Measurements from ENCODE around the gene FIBCD1. TPM values are rescaled to one million over a fixed set of nuclear protein-coding genes. Genes with fewer than 3 reads are reported as not detected.

The FIBCD1 gene
- polyA plus RNA-seq, 1 of the 3 experiments (the other 2 are of a cell fraction), result 1.3 TPM

- TF ChIP-seq, protein P1, sequence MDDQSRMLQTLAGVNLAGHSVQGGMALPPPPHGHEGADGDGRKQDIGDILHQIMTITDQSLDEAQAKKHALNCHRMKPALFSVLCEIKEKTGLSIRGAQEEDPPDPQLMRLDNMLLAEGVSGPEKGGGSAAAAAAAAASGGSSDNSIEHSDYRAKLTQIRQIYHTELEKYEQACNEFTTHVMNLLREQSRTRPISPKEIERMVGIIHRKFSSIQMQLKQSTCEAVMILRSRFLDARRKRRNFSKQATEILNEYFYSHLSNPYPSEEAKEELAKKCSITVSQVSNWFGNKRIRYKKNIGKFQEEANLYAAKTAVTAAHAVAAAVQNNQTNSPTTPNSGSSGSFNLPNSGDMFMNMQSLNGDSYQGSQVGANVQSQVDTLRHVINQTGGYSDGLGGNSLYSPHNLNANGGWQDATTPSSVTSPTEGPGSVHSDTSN (IDR thresholded peaks at IDR 0.05), result no peak
- no peak for TF ChIP-seq FOSL2 (IDR thresholded peaks at IDR 0.05; ENCODE audit: borderline replicate concordance, low read depth)
Measured at GRCh38 chr9:130927338-130927737, 11.7 kb downstream of the FIBCD1 start (continued).

DNA sequence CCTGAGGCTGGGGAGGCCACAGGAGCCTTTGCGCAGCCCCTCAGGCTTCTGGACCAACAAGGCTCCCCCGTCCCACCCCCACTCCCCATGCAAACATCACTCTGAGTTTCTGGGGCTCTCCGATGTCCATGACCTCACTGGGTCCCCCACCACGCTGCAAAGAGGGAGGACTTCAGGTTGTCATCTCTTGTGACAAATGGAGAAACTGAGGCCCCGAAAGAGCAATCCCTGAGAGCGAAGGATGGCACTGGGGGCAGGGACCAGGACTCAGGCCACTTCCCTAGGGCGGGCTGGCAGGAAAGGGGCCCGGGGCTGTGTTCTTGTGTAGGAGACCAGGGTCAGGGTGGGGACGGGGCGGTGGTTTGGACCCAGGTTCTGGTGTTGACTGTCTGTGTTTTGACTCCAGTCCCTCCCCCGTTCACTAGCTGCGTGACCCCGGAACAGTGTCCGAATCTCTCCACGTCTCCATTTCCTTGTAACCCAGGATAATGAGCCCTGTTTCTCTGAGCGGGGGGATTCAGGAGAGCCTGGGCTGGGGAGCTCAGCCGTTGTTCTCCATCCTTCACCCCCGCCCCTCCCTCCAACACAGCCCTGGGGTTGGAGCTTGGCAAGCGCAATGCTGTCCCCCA is 13.9 kb downstream of the FIBCD1 start:
- no peaks in the 10 kb centered on the region for H4K20me1 ChIP-seq (ENCODE audit: insufficient read depth)
- H3K79me2 ChIP-seq (ENCODE audit: insufficient read depth), result no peaks in the 10 kb centered on the region
- H3K4me1 ChIP-seq (ENCODE audit: control insufficient read depth in 1 of 2, insufficient read depth in 2 of 2, low read depth in 1 of 2, low read length in 1 of 2), result peaks cover 11 to 12% of the 10 kb centered on the region in 2 experiments; a peak in 3 of 4 replicates
- 88% methylated on average over 18 of the region's 19 CpGs for WGBS (ENCODE audit: low lambda C conversion rate)
- no peaks in the 10 kb centered on the region for H3K9me3 ChIP-seq
- H3K9ac ChIP-seq, result no peak overlapping the region
- H3K4me3 ChIP-seq (ENCODE audit: low read depth in 2 of 2, low read length in 1 of 2), result no peak overlapping the region
- no peak overlapping the region for H2AFZ ChIP-seq (ENCODE audit: low read depth)
- H3K36me3 ChIP-seq (replicated peaks in 1 of 2; ENCODE audit: control insufficient read depth in 1 of 2, insufficient read depth in 2 of 2, low read length in 1 of 2), result no peaks in the 10 kb centered on the region
- no peaks in the 10 kb centered on the region for H3K9me2 ChIP-seq
- TF ChIP-seq FOSL2 (IDR thresholded peaks at IDR 0.05; ENCODE audit: borderline replicate concordance, low read depth) (no peak), RFX5 (IDR thresholded peaks at IDR 0.05; ENCODE audit: low read length) (no peak), NRF1 (IDR thresholded peaks at IDR 0.05; ENCODE audit: low read depth, low read length) (no peak), EP300 (IDR thresholded peaks at IDR 0.05; ENCODE audit: borderline replicate concordance in 1 of 2, low read depth in 1 of 2, low read length in 1 of 2) (no peak), GABPA (IDR thresholded peaks at IDR 0.05; ENCODE audit: low read depth) (no peak), SIN3A (IDR thresholded peaks at IDR 0.05; ENCODE audit: borderline replicate concordance, low read depth, low read length) (no peak), TAF1 (IDR thresholded peaks at IDR 0.05; ENCODE audit: borderline replicate concordance, low read depth, low read length) (no peak)
- TF ChIP-seq, protein P2, sequence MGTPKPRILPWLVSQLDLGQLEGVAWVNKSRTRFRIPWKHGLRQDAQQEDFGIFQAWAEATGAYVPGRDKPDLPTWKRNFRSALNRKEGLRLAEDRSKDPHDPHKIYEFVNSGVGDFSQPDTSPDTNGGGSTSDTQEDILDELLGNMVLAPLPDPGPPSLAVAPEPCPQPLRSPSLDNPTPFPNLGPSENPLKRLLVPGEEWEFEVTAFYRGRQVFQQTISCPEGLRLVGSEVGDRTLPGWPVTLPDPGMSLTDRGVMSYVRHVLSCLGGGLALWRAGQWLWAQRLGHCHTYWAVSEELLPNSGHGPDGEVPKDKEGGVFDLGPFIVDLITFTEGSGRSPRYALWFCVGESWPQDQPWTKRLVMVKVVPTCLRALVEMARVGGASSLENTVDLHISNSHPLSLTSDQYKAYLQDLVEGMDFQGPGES (IDR thresholded peaks at IDR 0.05; ENCODE audit: low read depth, low read length), result no peak
- ChIA-PET CTCF (interaction anchor here (0.9 to 1.3 kb wide), 3 partner anchors 16 to 121 kb away, joined by 3 to 4 read pairs (median 3); no protein-coding TSS in a partner anchor), POLR2A (no interaction called here)
- no peak for DNase-seq
- no peaks in the 10 kb centered on the region; the same call in 1 of the 2 replicates for H3K27me3 ChIP-seq (ENCODE audit: insufficient read depth)
- no peak overlapping the region for H3K4me2 ChIP-seq
- no peak overlapping the region for H3K27ac ChIP-seq (ENCODE audit: low read depth in 2 of 2, low read length in 1 of 2)
- no peaks in the 10 kb centered on the region for H3F3A ChIP-seq (replicated peaks; ENCODE audit: insufficient read depth)

DNA sequence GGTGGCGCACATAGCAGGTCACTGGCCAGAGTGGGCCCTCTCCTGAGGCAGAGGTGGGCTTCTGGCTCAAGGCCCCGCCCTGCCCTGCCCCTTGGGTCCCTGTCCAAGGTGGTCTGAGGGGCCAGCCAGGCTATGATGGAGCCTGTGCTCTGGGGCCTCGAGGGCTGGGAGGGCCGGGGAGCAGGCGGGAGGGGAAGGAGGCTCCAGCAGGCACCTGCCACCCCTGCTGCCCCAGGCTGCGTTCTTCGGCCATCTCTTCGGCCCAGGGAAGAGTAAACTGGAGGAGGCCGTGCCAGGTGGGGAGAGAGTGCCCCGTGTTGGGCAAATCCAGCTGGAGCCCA is 14.6 kb downstream of the FIBCD1 start:
- DNase-seq, result no peak
- WGBS (ENCODE audit: low lambda C conversion rate), result 73% methylated on average over 3 of the region's 10 CpGs
- Histone ChIP-seq H3K36me3 (replicated peaks in 1 of 2; ENCODE audit: control insufficient read depth in 1 of 2, insufficient read depth in 2 of 2, low read length in 1 of 2) (no peaks in the 10 kb centered on the region), H2AFZ (ENCODE audit: low read depth) (no peak overlapping the region), H4K20me1 (ENCODE audit: insufficient read depth) (no peaks in the 10 kb centered on the region), H3K4me1 (ENCODE audit: control insufficient read depth in 1 of 2, insufficient read depth in 2 of 2, low read depth in 1 of 2, low read length in 1 of 2) (peaks cover 11 to 12% of the 10 kb centered on the region in 2 experiments; a peak in 3 of 4 replicates), H3K4me3 (ENCODE audit: low read depth in 2 of 2, low read length in 1 of 2) (no peak overlapping the region), H3K79me2 (ENCODE audit: insufficient read depth) (no peaks in the 10 kb centered on the region), H3K4me2 (no peak overlapping the region), H3K9me3 (no peaks in the 10 kb centered on the region), H3K9me2 (no peaks in the 10 kb centered on the region), H3K27me3 (ENCODE audit: insufficient read depth) (no peaks in the 10 kb centered on the region; the same call in 1 of the 2 replicates), H3K9ac (no peak overlapping the region), H3K27ac (ENCODE audit: low read depth in 2 of 2, low read length in 1 of 2) (no peak overlapping the region), H3F3A (replicated peaks; ENCODE audit: insufficient read depth) (no peaks in the 10 kb centered on the region)
- POLR2A ChIA-PET, result no interaction called here
- CTCF ChIA-PET, result interaction anchor here (1.3 kb wide), 1 partner anchor 17 kb away, joined by 4 read pairs; no protein-coding TSS in a partner anchor
- no peak for TF ChIP-seq TAF1 (IDR thresholded peaks at IDR 0.05; ENCODE audit: borderline replicate concordance, low read depth, low read length)
- no peak for TF ChIP-seq POLR2AphosphoS5 (IDR thresholded peaks at IDR 0.05; ENCODE audit: low read depth, low read length)
- TF ChIP-seq MEF2A (IDR thresholded peaks at IDR 0.05; ENCODE audit: borderline replicate concordance, low read depth), result no peak
- TF ChIP-seq SMC3 (IDR thresholded peaks at IDR 0.05; ENCODE audit: low read depth, low read length), result no peak
- TF ChIP-seq SIN3A (IDR thresholded peaks at IDR 0.05; ENCODE audit: borderline replicate concordance, low read depth, low read length), result no peak
- TF ChIP-seq RFX5 (IDR thresholded peaks at IDR 0.05; ENCODE audit: low read length), result no peak
- TF ChIP-seq ELF1 (IDR thresholded peaks at IDR 0.05), result no peak
- TF ChIP-seq MXI1 (IDR thresholded peaks at IDR 0.05; ENCODE audit: low read depth, low read length), result no peak
- TF ChIP-seq FOXJ3 (CRISPR knock-in tag; IDR thresholded peaks at IDR 0.05), result no peak
- no peak for TF ChIP-seq RAD21 (IDR thresholded peaks at IDR 0.05; ENCODE audit: low read length)
- no peak for TF ChIP-seq RCOR1 (IDR thresholded peaks at IDR 0.05; ENCODE audit: low read length)
- TF ChIP-seq, protein P3, sequence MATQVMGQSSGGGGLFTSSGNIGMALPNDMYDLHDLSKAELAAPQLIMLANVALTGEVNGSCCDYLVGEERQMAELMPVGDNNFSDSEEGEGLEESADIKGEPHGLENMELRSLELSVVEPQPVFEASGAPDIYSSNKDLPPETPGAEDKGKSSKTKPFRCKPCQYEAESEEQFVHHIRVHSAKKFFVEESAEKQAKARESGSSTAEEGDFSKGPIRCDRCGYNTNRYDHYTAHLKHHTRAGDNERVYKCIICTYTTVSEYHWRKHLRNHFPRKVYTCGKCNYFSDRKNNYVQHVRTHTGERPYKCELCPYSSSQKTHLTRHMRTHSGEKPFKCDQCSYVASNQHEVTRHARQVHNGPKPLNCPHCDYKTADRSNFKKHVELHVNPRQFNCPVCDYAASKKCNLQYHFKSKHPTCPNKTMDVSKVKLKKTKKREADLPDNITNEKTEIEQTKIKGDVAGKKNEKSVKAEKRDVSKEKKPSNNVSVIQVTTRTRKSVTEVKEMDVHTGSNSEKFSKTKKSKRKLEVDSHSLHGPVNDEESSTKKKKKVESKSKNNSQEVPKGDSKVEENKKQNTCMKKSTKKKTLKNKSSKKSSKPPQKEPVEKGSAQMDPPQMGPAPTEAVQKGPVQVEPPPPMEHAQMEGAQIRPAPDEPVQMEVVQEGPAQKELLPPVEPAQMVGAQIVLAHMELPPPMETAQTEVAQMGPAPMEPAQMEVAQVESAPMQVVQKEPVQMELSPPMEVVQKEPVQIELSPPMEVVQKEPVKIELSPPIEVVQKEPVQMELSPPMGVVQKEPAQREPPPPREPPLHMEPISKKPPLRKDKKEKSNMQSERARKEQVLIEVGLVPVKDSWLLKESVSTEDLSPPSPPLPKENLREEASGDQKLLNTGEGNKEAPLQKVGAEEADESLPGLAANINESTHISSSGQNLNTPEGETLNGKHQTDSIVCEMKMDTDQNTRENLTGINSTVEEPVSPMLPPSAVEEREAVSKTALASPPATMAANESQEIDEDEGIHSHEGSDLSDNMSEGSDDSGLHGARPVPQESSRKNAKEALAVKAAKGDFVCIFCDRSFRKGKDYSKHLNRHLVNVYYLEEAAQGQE (IDR thresholded peaks at IDR 0.05; ENCODE audit: low read depth, low read length), result no peak
- TF ChIP-seq, protein P4, sequence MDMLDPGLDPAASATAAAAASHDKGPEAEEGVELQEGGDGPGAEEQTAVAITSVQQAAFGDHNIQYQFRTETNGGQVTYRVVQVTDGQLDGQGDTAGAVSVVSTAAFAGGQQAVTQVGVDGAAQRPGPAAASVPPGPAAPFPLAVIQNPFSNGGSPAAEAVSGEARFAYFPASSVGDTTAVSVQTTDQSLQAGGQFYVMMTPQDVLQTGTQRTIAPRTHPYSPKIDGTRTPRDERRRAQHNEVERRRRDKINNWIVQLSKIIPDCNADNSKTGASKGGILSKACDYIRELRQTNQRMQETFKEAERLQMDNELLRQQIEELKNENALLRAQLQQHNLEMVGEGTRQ (IDR thresholded peaks at IDR 0.05; ENCODE audit: borderline replicate concordance, low read depth, low read length), result no peak
